Dendritic cell treated with granulocyte-macrophage colony-stimulating factor and Interleukin-4, amounts not matched to agents 40 ng/mL and 50 ng/mL, for 4 days (primary cell): ENCODE data around the gene ANTXRL.
"Not testable (repeated sequence)": the region's sequence is repeated elsewhere in the genome, so short reads cannot be mapped to it uniquely, and the experiment has no call there.

Experiments
- H3K27ac Mint-ChIP-seq: one replicate; pipeline ENCODE4 v1.8.0; 2022; ENCODE audit warnings: mild to moderate bottlenecking, mixed read lengths
- H3K27me3 Mint-ChIP-seq: one replicate; pipeline ENCODE4 v1.8.0; 2022; ENCODE audit warnings: mild to moderate bottlenecking, mixed read lengths
- H3K36me3 Mint-ChIP-seq: one replicate; pipeline ENCODE4 v1.8.0; 2022; ENCODE audit warnings: low read depth, mixed read lengths
- H3K4me1 Mint-ChIP-seq: one replicate; pipeline ENCODE4 v1.8.0; 2022; ENCODE audit warnings: low read depth, mixed read lengths
- H3K4me3 Mint-ChIP-seq: one replicate; pipeline ENCODE4 v1.8.0; 2022; ENCODE audit warnings: mild to moderate bottlenecking, moderate library complexity, mixed read lengths
- H3K9me3 Mint-ChIP-seq: one replicate; pipeline ENCODE4 v1.8.0; 2022; ENCODE audit warnings: mixed read lengths
- intact Hi-C: fragments of 100-400 bp; cut with micrococcal nuclease; formaldehyde crosslinking; loops from one replicate; pipeline ENCODE4 v1.15.0; 2022

ANTXRL gene

GRCh38 chr10:46301056-46301645 lies 14.4 kb downstream of the ANTXRL start:
- no peaks in the 10 kb centered on the region for H3K9me3 Mint-ChIP-seq
- H3K4me3 Mint-ChIP-seq: no peak overlapping the region
- intact Hi-C loops: no loop called here
- peaks cover 19% of the 10 kb centered on the region for H3K4me1 Mint-ChIP-seq
- no peak overlapping the region for H3K27ac Mint-ChIP-seq
- peaks cover 7% of the 10 kb centered on the region for H3K27me3 Mint-ChIP-seq
- H3K36me3 Mint-ChIP-seq: no peaks in the 10 kb centered on the region

- Mint-ChIP-seq H3K4me1 (peaks cover 23% of the 10 kb centered on the region), H3K27me3 (peaks cover 7% of the 10 kb centered on the region), H3K27ac (no peak overlapping the region), H3K36me3 (no peaks in the 10 kb centered on the region), H3K4me3 (no peak overlapping the region), H3K9me3 (no peaks in the 10 kb centered on the region)
- intact Hi-C loops: no loop called here
Observed at GRCh38 chr10:46301721-46302479, 15.1 kb downstream of the ANTXRL start.

GRCh38 chr10:46302765-46303352 lies 16.1 kb downstream of the ANTXRL start:
- H3K36me3 Mint-ChIP-seq, H3K27me3 Mint-ChIP-seq, H3K27ac Mint-ChIP-seq, intact Hi-C loops, H3K9me3 Mint-ChIP-seq, H3K4me3 Mint-ChIP-seq: not testable (repeated sequence)
- peaks cover 23% of the 10 kb centered on the region for H3K4me1 Mint-ChIP-seq

- H3K9me3 Mint-ChIP-seq: no peaks in the 10 kb centered on the region
- no peak overlapping the region for H3K27ac Mint-ChIP-seq
- no peaks in the 10 kb centered on the region for H3K36me3 Mint-ChIP-seq
- intact Hi-C loops: no loop called here
- H3K4me3 Mint-ChIP-seq: no peak overlapping the region
- H3K4me1 Mint-ChIP-seq: peaks cover 15% of the 10 kb centered on the region
- H3K27me3 Mint-ChIP-seq: peaks cover 7% of the 10 kb centered on the region
Observed at GRCh38 chr10:46304062-46304461, 17.3 kb downstream of the ANTXRL start.

- H3K36me3 Mint-ChIP-seq: not testable (repeated sequence)
Observed at GRCh38 chr10:46304671-46305070, 17.9 kb downstream of the ANTXRL start.

GRCh38 chr10:46305079-46305818 lies 18.5 kb downstream of the ANTXRL start:
- Mint-ChIP-seq H3K36me3 (no peaks in the 10 kb centered on the region), H3K27me3 (no peaks in the 10 kb centered on the region), H3K9me3 (no peaks in the 10 kb centered on the region), H3K27ac (no peak overlapping the region), H3K4me1 (peaks cover 4% of the 10 kb centered on the region), H3K4me3 (no peak overlapping the region)
- intact Hi-C loops: no loop called here

More at GRCh38 chr10:46304671-46305070, 17.9 kb downstream of the ANTXRL start:
- H3K4me3 Mint-ChIP-seq, H3K9me3 Mint-ChIP-seq, intact Hi-C loops, H3K27me3 Mint-ChIP-seq, H3K27ac Mint-ChIP-seq, H3K4me1 Mint-ChIP-seq: not testable (repeated sequence)

- Mint-ChIP-seq H3K27ac (no peak overlapping the region), H3K9me3 (no peaks in the 10 kb centered on the region), H3K27me3 (no peaks in the 10 kb centered on the region), H3K36me3 (no peaks in the 10 kb centered on the region), H3K4me1 (peaks cover 4% of the 10 kb centered on the region), H3K4me3 (no peak overlapping the region)
- intact Hi-C loops: no loop called here
Observed at GRCh38 chr10:46305986-46306385, 19.2 kb downstream of the ANTXRL start.

- intact Hi-C loops: no loop called here
- Mint-ChIP-seq H3K36me3 (no peaks in the 10 kb centered on the region), H3K4me1 (peaks cover 4% of the 10 kb centered on the region), H3K27ac (no peak overlapping the region), H3K4me3 (no peak overlapping the region), H3K9me3 (no peaks in the 10 kb centered on the region), H3K27me3 (no peaks in the 10 kb centered on the region)
Observed at GRCh38 chr10:46306516-46307184, 19.9 kb downstream of the ANTXRL start.

- H3K9me3 Mint-ChIP-seq: no peaks in the 10 kb centered on the region
- intact Hi-C loops: no loop called here
- H3K4me1 Mint-ChIP-seq: peaks cover 4% of the 10 kb centered on the region
- H3K27ac Mint-ChIP-seq: no peak overlapping the region
- no peaks in the 10 kb centered on the region for H3K36me3 Mint-ChIP-seq
- H3K27me3 Mint-ChIP-seq: no peaks in the 10 kb centered on the region
- no peak overlapping the region for H3K4me3 Mint-ChIP-seq
Observed at GRCh38 chr10:46307281-46308112, 20.7 kb downstream of the ANTXRL start.

GRCh38 chr10:46308113-46308415 lies 21.3 kb downstream of the ANTXRL start:
- Mint-ChIP-seq H3K27ac (no peak overlapping the region), H3K9me3 (no peaks in the 10 kb centered on the region), H3K36me3 (no peaks in the 10 kb centered on the region), H3K4me1 (peaks cover 4% of the 10 kb centered on the region), H3K4me3 (no peak overlapping the region), H3K27me3 (no peaks in the 10 kb centered on the region)
- intact Hi-C loops: no loop called here

- intact Hi-C loops: no loop called here
- Mint-ChIP-seq H3K27ac (no peak overlapping the region), H3K4me3 (no peak overlapping the region), H3K9me3 (no peaks in the 10 kb centered on the region), H3K27me3 (no peaks in the 10 kb centered on the region), H3K36me3 (no peaks in the 10 kb centered on the region), H3K4me1 (peaks cover 4% of the 10 kb centered on the region)
Observed at GRCh38 chr10:46308666-46309450, 22.1 kb downstream of the ANTXRL start.

- peaks cover 4% of the 10 kb centered on the region for H3K4me1 Mint-ChIP-seq
- H3K36me3 Mint-ChIP-seq: no peaks in the 10 kb centered on the region
- no peaks in the 10 kb centered on the region for H3K27me3 Mint-ChIP-seq
- H3K4me3 Mint-ChIP-seq: no peak overlapping the region
- intact Hi-C loops: no loop called here
- H3K27ac Mint-ChIP-seq: no peak overlapping the region
- H3K9me3 Mint-ChIP-seq: no peaks in the 10 kb centered on the region
Observed at GRCh38 chr10:46309511-46310142, 22.8 kb downstream of the ANTXRL start.
